HUES6 (cell line): ENCODE results near the gene CCDC174.

Source experiments
- H3K27ac ChIP-seq: 2 replicates; pipeline ENCODE4 v1.7.0; 2013; ENCODE audit warnings: low read depth, mild to moderate bottlenecking, low read length, inconsistent platforms
- H3K27me3 ChIP-seq: 2 replicates; pipeline ENCODE4 v1.6.1; 2013; ENCODE audit warnings: low read length; ENCODE audit not compliant: control insufficient read depth, insufficient read depth
- H3K36me3 ChIP-seq: 2 replicates; pipeline ENCODE4 v1.6.1; 2013; ENCODE audit warnings: low read length; ENCODE audit not compliant: control insufficient read depth, insufficient read depth
- H3K4me1 ChIP-seq: 2 replicates; pipeline ENCODE4 v1.6.1; 2013; ENCODE audit warnings: low read length; ENCODE audit not compliant: control insufficient read depth, insufficient read depth
- H3K4me3 ChIP-seq: 2 replicates; pipeline ENCODE4 v1.5.1; 2013; ENCODE audit warnings: low read depth, low read length
- H3K9ac ChIP-seq: one replicate; pipeline ENCODE4 v1.6.1; 2013; ENCODE audit warnings: mild to moderate bottlenecking, low read length
- H3K9me3 ChIP-seq: 2 replicates; pipeline ENCODE4 v1.6.1; 2013; ENCODE audit warnings: low read depth, low read length; ENCODE audit not compliant: control insufficient read depth, insufficient read depth

Gene CCDC174

DNA sequence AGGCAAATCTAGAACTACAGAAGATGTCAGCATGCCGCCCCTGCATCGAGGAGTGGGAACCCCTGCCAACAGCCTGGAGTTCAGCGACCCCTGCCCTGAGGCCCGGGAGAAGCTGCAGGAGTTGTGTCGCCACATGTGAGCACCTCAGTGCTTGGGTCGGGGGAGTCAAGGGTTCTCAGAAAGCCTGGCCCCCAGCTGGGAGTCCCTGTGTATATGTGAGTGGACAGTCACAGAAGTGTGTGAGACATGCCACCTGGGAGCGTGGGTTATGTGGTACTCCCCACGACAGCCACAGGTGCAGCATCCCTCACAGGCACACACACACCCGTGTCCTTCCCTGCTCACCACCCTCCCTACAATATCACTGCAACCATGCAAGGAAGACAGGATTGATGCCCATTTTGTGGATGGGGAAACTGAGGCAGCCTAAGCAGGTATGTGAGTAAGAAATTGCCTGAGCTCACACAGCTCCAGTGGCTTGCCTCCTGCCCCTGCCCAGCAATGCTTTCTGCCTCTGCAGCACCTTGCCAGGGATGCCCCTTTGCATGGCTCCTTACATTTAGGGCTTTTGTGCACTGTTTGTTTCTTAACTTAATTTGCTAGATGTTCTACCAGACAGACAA lies 51.7 kb downstream of the CCDC174 start:
- Histone ChIP-seq H3K4me3 (no peak overlapping the region), H3K9me3 (no peaks in the 10 kb centered on the region), H3K9ac (no peak overlapping the region), H3K27me3 (peaks cover 4% of the 10 kb centered on the region; the same call in 1 of the 2 replicates), H3K27ac (no peak overlapping the region), H3K4me1 (no peaks in the 10 kb centered on the region), H3K36me3 (no peaks in the 10 kb centered on the region)

DNA sequence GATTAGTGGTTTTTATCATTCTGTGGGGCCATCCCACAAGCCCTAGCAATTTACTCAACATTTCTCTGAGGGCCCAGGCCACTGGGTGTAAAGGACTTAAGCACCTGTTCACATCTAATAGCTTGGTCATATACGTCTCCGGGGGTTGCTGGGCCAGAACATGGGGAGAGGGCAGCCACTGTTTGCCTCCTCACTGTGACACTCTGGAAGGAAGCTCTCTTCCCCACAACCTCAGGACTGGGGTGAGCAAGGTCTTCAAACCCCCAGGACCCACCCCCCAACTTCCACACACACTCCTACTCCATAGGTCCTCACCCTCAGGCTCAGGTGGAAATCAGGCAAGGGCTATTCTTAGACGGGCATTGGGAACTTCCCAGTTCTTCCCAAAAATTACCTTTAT lies 52.2 kb downstream of the CCDC174 start:
- H3K27ac ChIP-seq, result no peak overlapping the region
- no peaks in the 10 kb centered on the region for H3K36me3 ChIP-seq
- peaks cover 4% of the 10 kb centered on the region; the same call in 1 of the 2 replicates for H3K27me3 ChIP-seq
- H3K9ac ChIP-seq, result no peak overlapping the region
- H3K4me3 ChIP-seq, result no peak overlapping the region
- no peaks in the 10 kb centered on the region for H3K9me3 ChIP-seq
- no peaks in the 10 kb centered on the region for H3K4me1 ChIP-seq

DNA sequence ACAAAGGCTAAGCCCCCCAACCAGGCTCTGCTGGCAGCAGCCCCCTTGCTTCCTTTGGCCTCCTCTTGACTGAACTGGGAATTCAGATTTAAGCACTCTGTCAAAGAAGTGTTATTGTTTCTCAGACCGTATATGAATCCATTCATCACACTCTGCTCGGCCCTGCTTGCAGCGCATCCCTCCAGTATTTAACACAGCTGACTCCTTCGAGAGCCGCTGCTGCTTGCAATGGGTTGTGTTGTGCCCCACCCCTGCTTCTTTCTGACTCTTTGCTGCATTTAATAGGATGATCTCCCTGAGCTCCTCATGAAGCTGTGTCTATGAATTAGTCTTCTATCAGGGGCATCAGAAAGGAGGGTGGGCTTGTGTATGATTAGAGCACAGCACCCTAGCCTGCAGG lies 54.5 kb downstream of the CCDC174 start:
- H3K27me3 ChIP-seq, result peaks cover 4% of the 10 kb centered on the region; the same call in 1 of the 2 replicates
- H3K27ac ChIP-seq, result no peak overlapping the region
- H3K9ac ChIP-seq, result no peak overlapping the region
- no peaks in the 10 kb centered on the region for H3K4me1 ChIP-seq
- H3K4me3 ChIP-seq, result no peak overlapping the region
- no peaks in the 10 kb centered on the region for H3K36me3 ChIP-seq
- no peaks in the 10 kb centered on the region for H3K9me3 ChIP-seq

DNA sequence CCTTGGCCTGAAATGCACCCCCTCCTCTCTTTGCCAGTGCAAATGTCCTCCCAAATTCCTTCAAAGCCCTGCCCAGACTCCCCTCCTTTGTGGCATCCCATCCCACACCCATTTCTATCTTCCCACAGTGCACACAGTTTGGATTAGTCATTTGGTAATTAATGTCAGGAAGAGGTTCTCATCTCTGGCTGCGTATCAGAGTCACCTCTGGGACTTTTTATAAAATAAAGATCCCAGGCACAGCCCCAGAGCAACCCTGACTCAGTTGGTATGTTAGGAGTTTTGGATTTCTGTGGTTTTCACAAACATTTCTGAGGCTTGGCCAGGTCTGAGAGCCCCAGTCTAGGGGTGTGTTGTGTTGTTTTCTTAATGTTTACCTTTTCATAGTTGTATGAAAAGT lies 65.0 kb downstream of the CCDC174 start:
- H3K36me3 ChIP-seq, result no peaks in the 10 kb centered on the region
- no peaks in the 10 kb centered on the region for H3K4me1 ChIP-seq
- H3K9me3 ChIP-seq, result no peaks in the 10 kb centered on the region
- H3K4me3 ChIP-seq, result no peak overlapping the region
- H3K9ac ChIP-seq, result no peak overlapping the region
- no peaks in the 10 kb centered on the region for H3K27me3 ChIP-seq
- H3K27ac ChIP-seq, result no peak overlapping the region

DNA sequence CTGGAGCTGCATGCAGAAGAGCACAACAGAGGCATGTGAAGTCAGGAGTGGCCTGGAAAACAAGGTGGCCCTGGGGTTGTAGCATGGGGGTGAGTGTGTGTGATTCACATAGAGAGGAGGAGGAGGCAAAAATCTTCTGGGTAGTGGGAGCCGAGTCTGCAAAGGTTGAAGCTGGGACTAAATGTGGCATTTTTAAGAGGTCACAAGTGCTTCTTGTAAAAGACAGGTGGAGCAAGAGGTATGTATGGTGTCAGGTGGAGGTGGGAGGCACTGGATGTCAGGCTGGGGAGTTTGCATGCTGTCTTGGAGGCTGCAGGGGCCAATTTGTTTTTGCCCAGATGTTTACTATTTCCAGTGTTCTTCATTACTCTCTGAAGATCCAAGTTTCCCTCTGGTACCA lies 65.7 kb downstream of the CCDC174 start:
- no peaks in the 10 kb centered on the region for H3K9me3 ChIP-seq
- no peak overlapping the region for H3K27ac ChIP-seq
- no peaks in the 10 kb centered on the region for H3K36me3 ChIP-seq
- no peaks in the 10 kb centered on the region for H3K27me3 ChIP-seq
- H3K4me1 ChIP-seq, result no peaks in the 10 kb centered on the region
- no peak overlapping the region for H3K9ac ChIP-seq
- H3K4me3 ChIP-seq, result no peak overlapping the region

DNA sequence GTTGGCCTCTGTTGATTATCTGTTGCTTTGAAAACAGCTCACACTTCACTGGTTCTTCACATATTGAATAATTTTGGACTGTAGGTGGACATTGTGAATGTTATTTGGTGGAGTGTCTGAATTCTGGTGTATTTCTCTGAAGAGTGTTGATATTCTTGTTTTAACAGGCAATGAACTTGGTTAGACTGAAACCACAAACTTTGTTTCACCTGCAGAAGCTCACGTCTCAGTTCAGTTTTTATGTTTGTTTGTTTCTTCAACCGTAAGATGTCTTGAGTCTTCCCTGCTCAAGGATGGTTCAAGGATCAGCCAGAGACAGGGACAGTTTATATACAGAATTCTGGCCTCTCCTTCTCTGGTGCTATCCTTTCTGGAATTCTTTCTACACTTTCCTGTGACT lies 67.0 kb downstream of the CCDC174 start:
- no peaks in the 10 kb centered on the region for H3K27me3 ChIP-seq
- H3K27ac ChIP-seq, result no peak overlapping the region
- no peaks in the 10 kb centered on the region for H3K4me1 ChIP-seq
- H3K9ac ChIP-seq, result no peak overlapping the region
- H3K9me3 ChIP-seq, result no peaks in the 10 kb centered on the region
- H3K36me3 ChIP-seq, result no peaks in the 10 kb centered on the region
- no peak overlapping the region for H3K4me3 ChIP-seq

DNA sequence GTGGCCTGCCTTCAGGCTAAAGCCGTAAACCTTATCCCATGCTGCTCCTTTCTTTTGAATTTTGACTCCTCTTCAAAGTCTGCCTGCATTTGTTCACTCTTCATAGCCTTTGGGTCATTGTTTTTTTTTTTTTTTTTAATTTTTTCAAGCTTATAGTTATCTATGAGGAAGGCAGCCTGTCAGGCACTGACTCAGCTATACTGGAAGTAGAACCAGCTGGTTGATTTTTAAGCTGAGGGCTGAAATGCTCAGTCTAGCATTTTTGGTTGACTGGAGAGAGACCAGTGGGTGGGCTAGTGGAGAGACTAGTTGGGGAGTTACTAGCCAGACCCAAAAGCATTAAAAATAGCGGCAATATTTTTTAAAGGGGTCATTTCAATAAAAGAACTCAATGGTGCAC lies 67.4 kb downstream of the CCDC174 start:
- Histone ChIP-seq H3K9ac (no peak overlapping the region), H3K36me3 (no peaks in the 10 kb centered on the region), H3K27me3 (no peaks in the 10 kb centered on the region), H3K27ac (no peak overlapping the region), H3K9me3 (no peaks in the 10 kb centered on the region), H3K4me1 (no peaks in the 10 kb centered on the region), H3K4me3 (no peak overlapping the region)

DNA sequence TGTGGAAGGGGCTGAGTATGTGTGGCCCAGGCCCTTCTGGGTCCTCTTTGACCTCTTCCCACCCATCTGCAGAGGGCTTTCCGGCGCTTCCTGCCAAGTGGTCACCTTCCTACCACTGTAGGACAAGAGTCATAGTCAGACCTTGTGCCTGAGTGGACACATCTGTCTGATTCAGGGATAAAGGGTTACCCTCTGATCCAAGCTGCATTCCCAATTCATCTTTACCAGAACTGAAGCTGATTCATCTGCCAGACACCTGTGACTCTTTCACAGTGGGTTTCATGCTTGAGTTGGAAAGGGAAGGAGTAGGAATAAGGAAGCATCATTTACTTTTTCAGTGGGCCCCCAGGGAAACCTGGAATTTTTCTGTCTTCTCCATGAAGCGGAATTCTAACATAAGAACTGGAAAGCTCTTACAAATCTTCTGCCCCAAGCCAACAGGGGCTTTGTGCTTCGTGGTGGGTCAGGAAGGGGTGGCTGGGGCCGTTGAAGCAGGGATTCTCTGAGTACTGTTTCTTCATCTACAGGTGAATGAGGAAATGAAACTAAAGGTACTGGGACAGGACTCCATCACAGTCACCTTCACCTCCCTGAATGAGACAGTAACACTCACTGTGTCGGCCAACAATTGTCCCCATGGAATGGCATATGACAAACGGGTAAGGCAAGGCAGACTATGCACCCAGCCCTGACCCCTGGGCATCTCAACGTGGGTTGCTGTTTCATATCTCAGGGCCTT lies 69.7 kb downstream of the CCDC174 start:
- Histone ChIP-seq H3K36me3 (no peaks in the 10 kb centered on the region), H3K9ac (no peak overlapping the region), H3K27ac (no peak overlapping the region), H3K4me3 (no peak overlapping the region), H3K27me3 (no peaks in the 10 kb centered on the region), H3K9me3 (no peaks in the 10 kb centered on the region), H3K4me1 (no peaks in the 10 kb centered on the region)
